Smooth muscle cell (in vitro differentiated cells): ENCODE measurements around the gene FTL. TPM values are rescaled to one million over a fixed set of nuclear protein-coding genes. Genes with fewer than 3 reads are reported as not detected.

Experiments
- DNase-seq: peaks from one replicate; lab custom pipeline; 2025; ENCODE audit not compliant: unreplicated experiment; lab: John Stamatoyannopoulos, UW
- H2AFZ ChIP-seq: fragments of 200-600 bp; sonication (generic); 2 replicates; pipeline ENCODE4 v1.6.0; 2016; ENCODE audit warnings: antibody characterized with exemption, low read depth, mild to moderate bottlenecking
- H3F3A ChIP-seq: fragments of 200-600 bp; sonication (generic); 2 replicates; pipeline ENCODE4 v1.6.0; 2017; ENCODE audit warnings: antibody characterized with exemption, low read depth
- H3K27ac ChIP-seq: fragments of 200-600 bp; sonication (generic); 2 replicates; pipeline ENCODE4 v1.5.1; 2016; ENCODE audit warnings: low read depth, mild to moderate bottlenecking
- H3K27me3 ChIP-seq: fragments of 200-600 bp; sonication (generic); 2 replicates; pipeline ENCODE4 v1.6.1; 2016; ENCODE audit warnings: low read depth, mild to moderate bottlenecking
- H3K36me3 ChIP-seq: fragments of 200-600 bp; sonication (generic); 2 replicates; pipeline ENCODE4 v1.5.1; 2016; ENCODE audit warnings: low read depth
- H3K4me1 ChIP-seq: fragments of 200-600 bp; sonication (generic); 2 replicates; pipeline ENCODE4 v1.5.1; 2016; ENCODE audit warnings: low read depth
- H3K4me2 ChIP-seq: fragments of 200-600 bp; sonication (generic); 2 replicates; pipeline ENCODE4 v1.6.0; 2016; ENCODE audit warnings: mild to moderate bottlenecking
- H3K4me3 ChIP-seq: fragments of 200-600 bp; sonication (generic); 2 replicates; pipeline ENCODE4 v1.5.1; 2016; ENCODE audit warnings: mild to moderate bottlenecking
- H3K79me2 ChIP-seq: fragments of 200-600 bp; sonication (generic); 2 replicates; pipeline ENCODE4 v1.6.0; 2016; ENCODE audit warnings: low read depth, mild to moderate bottlenecking
- H3K9ac ChIP-seq: fragments of 200-600 bp; sonication (generic); 2 replicates; pipeline ENCODE4 v1.6.0; 2016; ENCODE audit warnings: low read depth
- H3K9me3 ChIP-seq: fragments of 200-600 bp; sonication (generic); replicated peaks from 2 replicates; pipeline ENCODE4 v1.5.1; 2016; ENCODE audit warnings: low read depth
- H4K20me1 ChIP-seq: fragments of 200-600 bp; sonication (generic); 2 replicates; pipeline ENCODE4 v1.6.0; 2016; ENCODE audit warnings: low read depth
- CTCF ChIP-seq: fragments of 200-600 bp; sonication (generic); IDR thresholded peaks from 2 replicates; pipeline ENCODE4 v1.5.1; 2017; ENCODE audit warnings: borderline replicate concordance, mild to moderate bottlenecking, antibody characterized with exemption; ENCODE audit not compliant: insufficient read depth, poor library complexity, severe bottlenecking
- WGBS: methylation state at CpG from one replicate; pipeline ENCODE4 v1.1.7; 2016; ENCODE audit warnings: low lambda C conversion rate; 5-methylcytosine and 5-hydroxymethylcytosine counted together
- polyA plus RNA-seq: library from polyadenylated mRNA; unstranded; fragments of >200 nt; fragmentation: Nextera tagmentation; extraction: Ambion mirVana; gene quantifications from 2 replicates; pipeline ENCODE4 v1.2.1, GENCODE V29; 2016
- total RNA-seq: library from RNA; depleted of rRNA; stranded (reverse); fragments of >200 nt; gene quantifications from 2 replicates; pipeline ENCODE4 v1.2.3, GENCODE V29; 2014

FTL gene
- total and polyA plus RNA-seq, 2 experiments from 2014 or later = 5,904 to 12,053 TPM

GRCh38 chr19:48968813-48969218, 3.7 kb downstream of the FTL start:
- peaks cover 17% of the 10 kb centered on the region for H3K4me1 ChIP-seq
- no peaks in the 10 kb centered on the region for H3K27me3 ChIP-seq
- no peak overlapping the region for H2AFZ ChIP-seq
- TF ChIP-seq CTCF = no peak
- H3F3A ChIP-seq = peaks cover 33% of the 10 kb centered on the region
- 97% methylated on average over 15 of the region's 15 CpGs for whole genome bisulfite sequencing
- peaks cover 56% of the 10 kb centered on the region for H4K20me1 ChIP-seq
- no peaks in the 10 kb centered on the region for H3K9me3 ChIP-seq
- H3K9ac ChIP-seq = no peak overlapping the region
- no peaks in the 10 kb centered on the region for H3K36me3 ChIP-seq
- H3K4me3 ChIP-seq = no peak overlapping the region
- H3K79me2 ChIP-seq = peaks cover 15% of the 10 kb centered on the region
- no peak overlapping the region for H3K27ac ChIP-seq
- no peak overlapping the region for H3K4me2 ChIP-seq
- no peak for DNase-seq

- peaks cover 10% of the 10 kb centered on the region for H3K4me1 ChIP-seq
- TF ChIP-seq CTCF = no peak
- H3K36me3 ChIP-seq = no peaks in the 10 kb centered on the region
- no peaks in the 10 kb centered on the region for H3K9me3 ChIP-seq
- no peak overlapping the region for H2AFZ ChIP-seq
- H4K20me1 ChIP-seq = peaks cover 56% of the 10 kb centered on the region
- peaks cover 15% of the 10 kb centered on the region for H3K79me2 ChIP-seq
- no peak overlapping the region for H3K27ac ChIP-seq
- no peak overlapping the region for H3K4me2 ChIP-seq
- no peak for DNase-seq
- H3K4me3 ChIP-seq = no peak overlapping the region
- 96% methylated on average over 44 of the region's 45 CpGs for WGBS
- no peak overlapping the region for H3K9ac ChIP-seq
- H3K27me3 ChIP-seq = no peaks in the 10 kb centered on the region
- peaks cover 36% of the 10 kb centered on the region for H3F3A ChIP-seq
These were observed 4.4 kb downstream of the FTL start for GRCh38 chr19:48969276-48970138.

GRCh38 chr19:48970139-48970766, 5.1 kb downstream of the FTL start:
- no peaks in the 10 kb centered on the region for H3K36me3 ChIP-seq
- no peak overlapping the region for H3K4me2 ChIP-seq
- H3K4me1 ChIP-seq = peaks cover 8% of the 10 kb centered on the region
- H3K79me2 ChIP-seq = peaks cover 15% of the 10 kb centered on the region
- H3K9me3 ChIP-seq = no peaks in the 10 kb centered on the region
- H3K27me3 ChIP-seq = no peaks in the 10 kb centered on the region
- no peak overlapping the region for H3K27ac ChIP-seq
- H3K4me3 ChIP-seq = no peak overlapping the region
- H3F3A ChIP-seq = peaks cover 36% of the 10 kb centered on the region
- WGBS = 92% methylated on average over 23 of the region's 23 CpGs
- no peak overlapping the region for H3K9ac ChIP-seq
- no peak overlapping the region for H2AFZ ChIP-seq
- DNase-seq = no peak
- peaks cover 55% of the 10 kb centered on the region for H4K20me1 ChIP-seq
- TF ChIP-seq CTCF = no peak
